Left lung (tissue), 10 donors: Measurements from ENCODE around the gene KCNF1. TPM values are rescaled to one million over a fixed set of nuclear protein-coding genes. Genes with fewer than 3 reads are reported as not detected.

Experiments used
- ATAC-seq: fragments of 200-7000 bp; cut with Tn5 transposase; one replicate; pipeline ENCODE4 v1.9.1; 2020; ENCODE audit warnings: moderate library complexity
- DNase-seq, 4 donors: peaks; one replicate each; pipeline ENCODE4 v3.0.0-alpha.2; 2013 to 2020
- H3K27ac ChIP-seq, 2 donors: fragments of 200-600 bp; sonication (generic) in 1 of 2; one replicate each; pipeline versions ENCODE4 v1.5.0 to v1.8.0; 2020 to 2021
- H3K27me3 ChIP-seq, 2 donors: fragments of 200-600 bp; sonication (generic) in 1 of 2; one replicate each; pipeline versions ENCODE4 v1.5.0 to v1.8.0; 2020 to 2021
- H3K36me3 ChIP-seq, 2 donors: fragments of 200-600 bp; sonication (generic) in 1 of 2; one replicate each; pipeline versions ENCODE4 v1.5.0 to v1.8.0; 2020 to 2021
- H3K4me1 ChIP-seq, 2 donors: fragments of 200-600 bp; one replicate each; pipeline ENCODE4 v1.8.0; 2021
- H3K4me3 ChIP-seq, 2 donors: fragments of 200-600 bp; sonication (generic) in 1 of 2; one replicate each; pipeline versions ENCODE4 v1.5.0 to v1.8.0; 2020 to 2021; ENCODE audit warnings: mild to moderate bottlenecking in 1 of 2
- H3K9me3 ChIP-seq, 2 donors: fragments of 200-600 bp; sonication (generic) in 1 of 2; one replicate each; pipeline versions ENCODE4 v1.5.0 to v1.8.0; 2020 to 2021
- CTCF ChIP-seq, 2 donors: fragments of 200-600 bp; sonication (generic) in 1 of 2; IDR thresholded peaks; one replicate each; pipeline versions ENCODE4 v1.5.0 to v1.8.0; 2021; ENCODE audit warnings: antibody characterized with exemption in 2 of 2
- intact Hi-C, 2 donors: fragments of 100-400 bp; cut with DNase I; formaldehyde crosslinking; loops; one replicate each; pipeline versions ENCODE4 v1.11.2 to v1.14.2; 2022
- polyA plus RNA-seq, 6 donors: library from polyadenylated mRNA; unstranded; fragments of 120-200 nt; gene quantifications; one replicate each; pipeline ENCODE4 v1.2.1, GENCODE V29; 2013; ENCODE audit not compliant: insufficient read length in 6 of 6
- total RNA-seq, 2 donors: library from RNA; stranded (reverse); fragmentation: NEBNext Ultra II Directional; extraction: Animal tissue kit (Norgen Biotek cat#: 25700); gene quantifications; one replicate each; pipeline ENCODE4 v1.2.1, GENCODE V29; 2021
- donor health status: DM: no; HTN: yes; CAD: no.
- donor health status: DM: no; HTN: no; CAD: no.

The KCNF1 gene
- total and polyA plus RNA-seq, 8 donors = 0.98 to 2.5 (median 1.8) TPM; not detected in 2

GRCh38 chr2:10868465-10869314 is 43.0 kb upstream of the KCNF1 start:
- ATAC-seq (no peak), DNase-seq (no peak)
- H3K4me1 ChIP-seq = no peaks in the 10 kb centered on the region
- no peak overlapping the region for H3K4me3 ChIP-seq
- H3K27me3 ChIP-seq = peaks cover 0 to 31% of the 10 kb centered on the region in 2 donors
- H3K27ac ChIP-seq = no peak overlapping the region
- peaks cover 0 to 10% of the 10 kb centered on the region in 2 donors for H3K9me3 ChIP-seq
- no peak for TF ChIP-seq CTCF (IDR thresholded peaks at IDR 0.05)
- no peaks in the 10 kb centered on the region for H3K36me3 ChIP-seq
- intact Hi-C loops = no loop called here

- Histone ChIP-seq H3K4me1 (no peaks in the 10 kb centered on the region), H3K4me3 (no peak overlapping the region), H3K9me3 (peaks cover 0 to 10% of the 10 kb centered on the region in 2 donors), H3K36me3 (no peaks in the 10 kb centered on the region), H3K27ac (no peak overlapping the region), H3K27me3 (peaks cover 0 to 12% of the 10 kb centered on the region in 2 donors)
- DNase-seq (no peak), ATAC-seq (no peak)
- intact Hi-C loops = no loop called here
- no peak for TF ChIP-seq CTCF (IDR thresholded peaks at IDR 0.05)
These were observed 39.8 kb upstream of the KCNF1 start for GRCh38 chr2:10871978-10872377.

- intact Hi-C loops = no loop called here
- Histone ChIP-seq H3K4me1 (no peaks in the 10 kb centered on the region), H3K9me3 (peaks cover 0 to 10% of the 10 kb centered on the region in 2 donors), H3K36me3 (no peaks in the 10 kb centered on the region), H3K27me3 (peaks cover 0 to 17% of the 10 kb centered on the region in 2 donors), H3K27ac (no peak overlapping the region), H3K4me3 (no peak overlapping the region)
- no peak for TF ChIP-seq CTCF (IDR thresholded peaks at IDR 0.05)
- DNase-seq (no peak), ATAC-seq (no peak)
These were observed 38.6 kb upstream of the KCNF1 start for GRCh38 chr2:10873171-10873570.

- H3K27ac ChIP-seq = no peak overlapping the region
- intact Hi-C loops = no loop called here
- TF ChIP-seq CTCF (IDR thresholded peaks at IDR 0.05) = no peak
- H3K4me1 ChIP-seq = no peaks in the 10 kb centered on the region
- peaks cover 0 to 10% of the 10 kb centered on the region in 2 donors for H3K9me3 ChIP-seq
- H3K36me3 ChIP-seq = no peaks in the 10 kb centered on the region
- no peak overlapping the region for H3K4me3 ChIP-seq
- DNase-seq = no peak
- no peak for ATAC-seq
- peaks cover 0 to 17% of the 10 kb centered on the region in 2 donors for H3K27me3 ChIP-seq
These were observed 37.8 kb upstream of the KCNF1 start for GRCh38 chr2:10873790-10874437.

- no peak overlapping the region for H3K27ac ChIP-seq
- H3K36me3 ChIP-seq = no peaks in the 10 kb centered on the region
- intact Hi-C loops = no loop called here
- H3K4me1 ChIP-seq = no peaks in the 10 kb centered on the region
- no peak overlapping the region for H3K4me3 ChIP-seq
- DNase-seq = no peak
- H3K9me3 ChIP-seq = peaks cover 0 to 10% of the 10 kb centered on the region in 2 donors
- no peak for TF ChIP-seq CTCF (IDR thresholded peaks at IDR 0.05)
- no peak for ATAC-seq
- peaks cover 0 to 17% of the 10 kb centered on the region in 2 donors for H3K27me3 ChIP-seq
These were observed 36.6 kb upstream of the KCNF1 start for GRCh38 chr2:10875126-10875525.
